Stimulated activated CD4-positive, alpha-beta T cell treated with anti-CD3 and anti-CD28 coated beads, Interleukin-4, amount 100 ng/mL, for 24 hours (primary cell): ENCODE measurements around the gene ASGR2.
"Not testable (repeated sequence)": the region's sequence is repeated elsewhere in the genome, so short reads cannot be mapped to it uniquely, and the experiment has no call there.

Source experiments
- DNase-seq: peaks from one replicate; pipeline ENCODE4 v3.0.0-alpha.2; 2020

The ASGR2 gene, protein sequence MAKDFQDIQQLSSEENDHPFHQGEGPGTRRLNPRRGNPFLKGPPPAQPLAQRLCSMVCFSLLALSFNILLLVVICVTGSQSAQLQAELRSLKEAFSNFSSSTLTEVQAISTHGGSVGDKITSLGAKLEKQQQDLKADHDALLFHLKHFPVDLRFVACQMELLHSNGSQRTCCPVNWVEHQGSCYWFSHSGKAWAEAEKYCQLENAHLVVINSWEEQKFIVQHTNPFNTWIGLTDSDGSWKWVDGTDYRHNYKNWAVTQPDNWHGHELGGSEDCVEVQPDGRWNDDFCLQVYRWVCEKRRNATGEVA

DNA sequence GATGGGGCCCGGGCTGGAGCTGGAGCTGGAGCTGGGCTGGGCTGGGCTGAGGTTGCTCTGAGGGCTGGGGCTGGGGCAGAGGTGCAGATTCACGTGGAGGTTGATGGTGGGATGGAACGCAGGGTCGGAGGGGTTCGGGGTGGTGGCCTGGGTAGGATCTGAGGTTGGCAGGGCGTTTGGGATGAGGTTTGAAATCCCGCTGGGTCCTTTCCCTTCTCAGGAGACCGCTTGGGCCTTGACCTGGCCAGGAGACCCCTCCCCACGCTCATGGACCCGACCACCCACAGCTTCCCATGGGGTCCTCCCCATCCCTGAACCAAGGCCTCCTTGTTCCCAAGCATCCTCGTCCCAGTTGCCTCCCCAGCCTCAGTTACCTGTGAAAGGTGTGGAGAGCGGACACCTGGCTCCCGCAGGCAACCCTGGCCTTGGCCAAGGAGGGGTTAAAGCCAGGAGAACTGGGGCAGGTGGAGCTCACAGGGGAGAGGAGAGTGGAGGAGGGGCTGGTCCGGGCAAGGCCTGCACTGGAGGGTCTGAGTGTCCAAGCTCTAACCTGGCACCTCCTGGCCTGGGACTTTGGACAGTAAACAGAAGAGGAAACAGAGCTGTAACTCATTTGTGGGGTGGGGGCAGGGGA, at the start of gene ASGR2:
Gene ASGR2 (minus strand): TSS at position 582 of the 634 bp plus-strand sequence. CDS start 582 bp downstream, outside the sequence.
- DNase-seq, result no peak

DNA sequence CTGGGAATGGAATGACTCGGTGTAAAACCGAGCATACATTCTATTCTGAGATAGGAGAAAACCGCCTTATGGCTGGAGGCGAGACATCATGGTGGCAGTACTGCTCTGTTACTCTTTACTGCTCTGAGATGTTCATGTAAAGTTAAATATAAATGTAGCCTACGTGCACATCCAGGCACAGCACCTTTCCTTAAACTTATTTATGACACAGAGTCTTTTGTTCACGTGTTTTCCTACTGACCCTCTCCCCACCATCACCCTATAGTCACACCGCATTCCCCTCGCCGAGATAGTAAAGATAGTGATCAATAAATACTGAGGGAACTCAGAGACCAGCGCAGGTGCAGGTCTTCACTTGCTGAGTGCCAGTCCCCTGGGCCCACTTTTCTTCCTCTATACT, 44.9 kb upstream of the ASGR2 start:
- not testable (repeated sequence) for DNase-seq

DNA sequence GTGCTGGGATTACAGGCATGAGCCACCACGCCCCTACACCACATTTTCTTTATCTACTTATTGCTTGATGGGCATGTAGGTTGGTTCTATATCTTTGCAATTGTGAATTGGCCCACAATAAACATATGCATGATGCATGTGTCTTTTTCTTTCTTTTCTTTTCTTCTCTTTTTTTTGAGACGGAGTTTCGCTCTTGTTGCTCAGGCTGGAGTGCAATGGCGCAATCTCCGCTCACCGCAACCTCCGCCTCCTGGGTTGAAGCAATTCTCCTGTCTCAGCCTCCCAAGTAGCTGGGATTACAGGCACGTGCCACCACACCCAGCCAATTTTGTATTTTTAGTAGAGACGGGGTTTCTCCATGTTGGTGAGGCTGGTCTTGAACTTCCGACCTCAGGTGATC, 43.8 kb upstream of the ASGR2 start:
- not testable (repeated sequence) for DNase-seq

DNA sequence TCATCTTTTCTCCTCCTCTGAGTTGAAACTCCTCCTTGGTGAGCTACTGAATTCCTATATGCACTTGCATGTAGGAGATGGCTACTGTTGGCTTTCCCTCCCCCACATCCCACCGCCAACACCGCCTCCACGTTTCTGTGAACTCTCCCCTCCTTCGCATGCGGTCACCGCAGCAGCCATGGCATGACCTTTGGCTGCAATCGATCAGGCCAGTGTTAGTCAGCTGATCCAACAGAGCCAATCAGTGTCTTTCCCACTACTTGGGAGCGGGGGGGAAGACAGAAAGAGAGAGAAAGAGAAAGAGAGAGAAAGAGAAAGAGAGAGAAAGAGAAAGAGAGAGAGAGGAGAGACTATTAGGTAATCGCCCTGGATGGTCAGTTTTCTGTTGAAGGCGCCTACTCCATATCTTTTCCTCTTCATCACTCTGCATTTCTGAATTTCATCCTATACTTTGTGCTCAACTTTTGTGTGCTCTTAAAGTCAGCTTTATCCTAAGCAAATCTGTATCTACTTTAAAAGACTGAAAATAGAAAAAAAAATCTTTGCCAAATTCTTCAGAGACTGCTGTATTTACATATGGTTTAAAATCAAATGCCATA, 41.8 kb upstream of the ASGR2 start:
- no peak for DNase-seq

DNA sequence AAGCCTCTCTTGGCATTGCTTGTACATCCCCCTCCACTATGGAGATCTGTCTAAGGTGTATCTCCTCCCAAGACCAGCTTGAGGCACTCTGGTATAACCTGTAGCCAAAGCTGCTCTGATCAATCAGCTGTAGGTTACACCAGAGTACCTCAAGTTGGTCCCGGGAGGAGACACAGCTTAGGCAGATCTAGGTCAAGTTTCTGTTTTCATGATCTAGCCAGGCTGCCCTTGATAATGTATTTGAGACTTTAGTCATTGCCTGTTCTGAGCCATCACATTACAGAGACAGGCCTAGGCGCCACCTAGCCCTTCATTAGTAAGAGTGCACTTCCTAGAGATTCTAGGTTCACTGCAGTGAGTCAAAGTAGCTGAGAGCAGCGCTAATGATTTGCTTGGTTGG, 33.1 kb upstream of the ASGR2 start:
- DNase-seq, result no peak

DNA sequence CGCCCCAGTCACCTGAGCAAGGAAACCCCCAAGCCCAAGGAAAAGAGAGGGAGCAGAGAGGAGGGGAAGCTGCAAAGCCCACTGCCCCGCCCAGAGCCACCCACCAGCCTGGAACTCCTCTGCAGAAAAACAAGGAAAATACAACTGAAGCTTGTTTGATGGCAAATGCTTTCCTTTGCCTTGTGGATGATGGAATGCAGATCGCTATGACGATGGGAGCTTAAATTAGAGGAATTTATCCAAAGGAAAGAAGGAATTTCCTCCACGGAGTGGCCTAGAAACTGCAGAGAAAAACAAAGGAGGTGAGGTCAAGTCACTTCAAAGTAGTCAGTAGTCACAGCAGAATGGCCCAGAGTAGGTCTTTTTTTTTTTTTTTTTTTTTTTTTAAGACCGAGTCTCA, 31.5 kb upstream of the ASGR2 start:
- no peak for DNase-seq

DNA sequence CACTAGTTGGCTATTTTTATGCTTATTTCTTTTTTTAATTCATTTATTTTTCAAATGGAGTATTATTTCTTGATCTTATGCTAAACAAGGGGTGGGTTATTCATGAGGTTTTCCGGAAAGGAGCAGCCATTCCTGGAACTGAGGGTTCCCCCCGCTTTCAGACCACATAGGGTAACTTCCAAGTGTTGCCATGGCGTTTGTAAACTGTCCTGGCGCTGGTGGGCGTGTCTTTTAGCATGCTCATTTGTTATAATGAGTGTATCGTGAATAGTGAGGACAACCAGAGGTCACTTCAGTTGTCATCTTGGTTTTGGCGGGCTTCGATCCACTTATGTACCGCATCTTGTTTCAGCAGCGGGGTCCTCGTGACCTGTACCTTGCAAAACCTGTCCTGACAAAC, 29.6 kb upstream of the ASGR2 start:
- no peak for DNase-seq

DNA sequence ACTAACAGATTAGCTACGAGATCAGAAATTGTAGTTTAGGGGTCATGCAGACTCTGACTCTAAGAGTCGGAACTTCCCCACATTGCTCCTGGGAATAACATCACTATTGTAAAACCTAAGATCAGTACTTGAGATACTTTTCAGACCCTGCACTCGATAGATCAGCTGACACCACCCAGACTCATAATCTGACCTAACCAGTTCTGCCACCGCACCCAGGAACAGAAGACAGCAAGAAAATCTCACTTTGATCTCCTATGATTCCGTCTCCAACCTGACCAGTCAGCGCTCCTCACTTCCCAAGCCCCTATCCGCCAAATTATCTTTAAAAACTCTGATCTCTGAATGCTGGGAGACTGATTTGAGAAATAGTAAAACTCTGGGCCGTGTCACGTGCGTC, 27.2 kb upstream of the ASGR2 start:
- no peak for DNase-seq

DNA sequence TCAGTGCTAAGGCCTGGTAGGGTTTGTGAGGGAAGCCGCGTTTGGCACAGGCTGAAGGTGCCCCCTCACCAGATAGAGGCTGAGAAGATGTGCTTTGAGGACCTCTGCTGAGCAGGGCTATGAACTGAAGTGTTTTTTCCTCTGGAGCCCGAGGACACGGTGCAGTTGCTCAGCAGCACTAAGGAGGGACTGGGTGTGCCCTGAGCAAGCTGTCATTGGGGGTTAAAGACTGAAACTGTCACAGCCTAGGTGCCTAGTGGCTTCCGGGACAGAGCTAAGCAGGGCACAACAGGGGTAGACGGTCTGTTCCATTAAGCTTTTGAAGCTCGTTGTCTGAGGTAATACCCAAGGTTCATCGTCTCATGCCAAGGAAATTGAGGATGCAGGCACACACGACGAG, 24.8 kb upstream of the ASGR2 start:
- DNase-seq, result no peak

DNA sequence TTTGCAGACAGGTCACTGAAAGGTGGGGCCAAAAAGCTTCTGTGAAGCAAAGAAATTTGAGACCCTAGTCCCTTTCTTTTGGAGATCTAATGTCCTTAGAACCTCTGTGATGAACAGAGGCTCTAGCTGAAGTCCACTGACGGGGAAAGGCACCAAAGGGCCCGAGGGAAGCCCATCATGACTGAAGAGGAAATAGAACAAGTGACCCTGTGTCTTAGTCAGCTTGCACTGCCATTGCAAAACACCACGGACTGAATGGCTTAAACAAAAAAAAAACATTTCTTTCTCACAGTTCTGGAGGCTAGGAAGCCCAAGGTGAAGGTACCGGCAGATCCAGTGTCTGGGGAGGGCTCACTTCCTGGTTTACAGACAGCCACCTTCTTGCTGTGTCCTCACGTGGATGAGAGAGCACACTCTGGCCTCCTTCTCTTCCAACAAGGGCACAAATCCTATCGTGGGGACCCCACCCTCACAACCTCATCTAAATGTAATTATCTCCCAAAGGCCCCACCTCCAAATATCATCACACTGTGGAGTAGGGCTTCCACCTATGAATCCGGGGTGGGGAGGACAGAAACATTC, 24.3 kb upstream of the ASGR2 start:
- no peak for DNase-seq

DNA sequence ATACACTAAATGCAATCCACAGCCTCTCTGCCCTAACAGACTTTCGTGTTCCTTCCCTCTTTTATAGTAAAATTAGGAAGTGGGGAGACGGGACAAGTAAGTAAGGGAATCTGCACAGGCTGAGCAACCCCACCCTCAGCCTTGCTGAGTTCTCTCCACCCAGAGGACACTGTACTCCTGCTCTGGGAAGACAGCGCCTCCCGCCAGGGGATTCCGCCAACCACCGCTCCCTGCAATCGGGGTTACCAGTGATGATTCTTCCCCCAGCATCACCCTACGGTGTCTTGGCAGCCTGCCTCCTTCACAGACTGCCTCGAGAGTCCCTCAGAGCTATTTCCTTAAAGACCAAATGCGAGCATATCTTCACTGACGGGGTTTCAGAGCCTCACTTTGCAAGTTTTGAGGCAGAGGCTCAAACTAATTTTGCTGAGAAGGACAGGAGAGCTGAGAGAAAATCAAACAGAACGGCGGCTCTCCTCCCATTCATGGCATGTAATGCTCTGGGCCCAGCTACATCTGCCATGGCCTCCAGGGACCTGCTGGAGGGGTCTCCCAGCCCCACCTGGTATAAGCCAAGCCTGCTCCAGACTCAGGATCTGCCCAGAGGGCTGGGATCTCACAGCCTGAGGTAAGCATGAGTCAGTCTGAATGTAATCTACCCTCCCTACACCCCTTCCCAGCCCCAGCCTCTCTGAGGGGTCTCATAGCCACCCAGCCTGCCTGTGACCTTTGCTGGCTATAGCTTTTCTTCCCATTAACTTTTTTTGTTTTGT, 22.7 kb upstream of the ASGR2 start:
- no peak for DNase-seq

DNA sequence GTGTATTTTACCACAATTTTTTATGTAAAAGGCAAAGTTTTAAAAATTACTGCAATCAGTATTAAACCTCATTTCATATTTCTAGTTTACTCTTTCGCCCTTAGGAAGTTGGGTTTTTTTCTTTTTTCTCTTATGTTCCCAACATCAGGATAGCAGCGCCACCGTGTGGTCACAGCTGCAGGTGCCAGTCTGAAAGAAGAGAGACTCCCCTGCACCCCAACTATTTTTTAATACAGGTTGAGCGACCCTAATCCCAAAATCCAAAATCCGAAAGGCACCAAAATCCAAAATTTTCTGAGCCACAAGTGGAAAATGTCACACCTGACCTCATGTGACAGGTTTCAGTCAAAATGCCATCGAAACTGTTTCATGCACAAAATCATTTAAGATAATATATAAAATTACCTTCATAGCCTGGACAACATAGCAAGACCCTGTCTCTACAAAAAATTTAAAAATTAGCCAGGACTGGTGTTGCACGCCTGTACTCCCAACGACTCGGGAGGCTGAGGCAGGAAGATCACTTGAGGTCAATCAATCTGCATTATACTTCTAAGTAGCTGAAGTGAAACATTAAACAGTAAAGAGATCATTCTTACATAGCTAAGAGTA, 21.8 kb upstream of the ASGR2 start:
- peak; percentile 84 for DNase-seq

DNA sequence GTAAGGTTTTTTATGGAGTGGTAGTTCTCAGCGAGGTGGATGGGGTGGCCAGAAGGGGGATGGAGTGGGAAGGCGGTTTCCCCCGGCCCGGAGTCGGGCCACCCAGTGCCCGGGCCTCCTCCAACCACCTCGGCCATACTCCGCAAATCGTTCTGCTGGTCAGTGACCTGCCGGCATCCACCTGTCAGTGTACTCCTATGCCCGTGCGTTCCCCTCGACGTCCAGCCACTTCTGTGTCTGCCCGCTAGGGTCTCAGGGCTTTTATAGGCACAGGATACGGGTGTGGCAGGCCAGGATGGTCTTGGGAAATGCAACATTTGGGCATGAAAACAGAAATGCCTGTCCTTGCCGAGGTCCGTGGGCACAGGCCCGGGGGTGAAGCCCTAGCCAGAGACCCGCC, 19.3 kb upstream of the ASGR2 start:
- DNase-seq, result no peak

DNA sequence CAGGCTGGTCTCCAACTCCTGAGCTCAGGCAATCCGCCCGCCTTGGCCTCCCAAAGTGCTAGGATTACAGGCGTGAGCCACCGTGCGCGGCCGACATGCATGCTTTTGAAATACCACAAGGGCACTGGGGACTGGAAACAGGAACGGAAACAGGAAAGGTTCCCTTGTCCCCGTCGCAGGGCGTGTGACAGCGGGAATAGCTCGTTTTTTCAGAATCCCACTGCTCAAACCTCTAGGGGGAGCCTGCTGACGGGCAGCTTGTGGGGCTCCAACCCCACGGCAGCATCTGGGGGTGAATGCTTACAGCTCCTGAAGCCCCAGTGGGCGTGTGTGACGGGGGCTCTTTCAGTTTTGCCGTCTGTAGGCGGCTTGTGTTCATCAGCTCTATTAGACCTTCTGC, 18.8 kb upstream of the ASGR2 start:
- DNase-seq, result peak; percentile 40

DNA sequence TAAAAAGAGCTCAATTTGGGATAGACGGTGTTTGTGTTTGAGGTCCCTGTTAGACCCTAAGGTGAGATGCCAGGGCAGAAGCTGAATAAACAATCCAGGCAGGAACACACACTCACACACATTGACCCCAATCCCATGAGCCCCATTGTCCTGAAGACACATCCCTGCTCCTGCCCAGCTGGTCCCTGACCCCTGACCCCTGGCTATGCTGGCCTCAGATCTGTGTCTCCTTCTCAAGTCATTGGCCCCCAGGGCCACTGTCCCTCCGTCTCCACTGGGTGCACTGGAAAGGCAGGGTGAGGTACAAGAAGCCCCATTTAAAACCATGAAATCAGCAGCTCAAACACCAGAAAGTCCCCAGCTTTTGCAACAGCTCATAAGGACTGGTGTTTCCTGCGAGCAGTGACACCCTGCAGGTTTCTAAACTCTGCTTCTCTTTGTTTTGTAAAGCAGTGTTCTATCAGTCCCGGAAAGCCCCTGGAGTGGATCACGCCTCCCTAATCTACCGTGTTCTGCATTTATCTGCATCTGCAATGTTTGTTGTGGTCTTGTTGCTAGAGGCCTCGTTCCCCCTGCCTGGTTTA, 18.0 kb upstream of the ASGR2 start:
- DNase-seq, result peak; percentile 65

DNA sequence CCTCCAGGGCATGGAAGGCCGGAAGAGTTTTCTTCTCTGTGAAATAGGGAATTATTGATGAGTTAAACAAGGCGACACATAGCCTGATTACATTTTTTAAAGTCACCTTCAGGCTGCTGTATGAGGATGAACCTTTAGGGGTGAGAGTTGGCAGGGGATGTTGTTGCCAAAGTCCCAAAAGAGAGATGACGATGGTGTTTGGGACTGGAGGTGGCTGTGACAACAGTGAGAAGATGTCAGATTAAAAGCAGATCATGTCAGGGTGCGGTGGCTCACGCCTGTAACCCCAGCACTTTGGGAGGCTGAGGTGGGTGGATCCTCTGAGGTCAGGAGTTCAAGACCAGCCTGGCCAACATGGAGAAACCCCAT, 16.8 kb upstream of the ASGR2 start:
- no peak for DNase-seq

DNA sequence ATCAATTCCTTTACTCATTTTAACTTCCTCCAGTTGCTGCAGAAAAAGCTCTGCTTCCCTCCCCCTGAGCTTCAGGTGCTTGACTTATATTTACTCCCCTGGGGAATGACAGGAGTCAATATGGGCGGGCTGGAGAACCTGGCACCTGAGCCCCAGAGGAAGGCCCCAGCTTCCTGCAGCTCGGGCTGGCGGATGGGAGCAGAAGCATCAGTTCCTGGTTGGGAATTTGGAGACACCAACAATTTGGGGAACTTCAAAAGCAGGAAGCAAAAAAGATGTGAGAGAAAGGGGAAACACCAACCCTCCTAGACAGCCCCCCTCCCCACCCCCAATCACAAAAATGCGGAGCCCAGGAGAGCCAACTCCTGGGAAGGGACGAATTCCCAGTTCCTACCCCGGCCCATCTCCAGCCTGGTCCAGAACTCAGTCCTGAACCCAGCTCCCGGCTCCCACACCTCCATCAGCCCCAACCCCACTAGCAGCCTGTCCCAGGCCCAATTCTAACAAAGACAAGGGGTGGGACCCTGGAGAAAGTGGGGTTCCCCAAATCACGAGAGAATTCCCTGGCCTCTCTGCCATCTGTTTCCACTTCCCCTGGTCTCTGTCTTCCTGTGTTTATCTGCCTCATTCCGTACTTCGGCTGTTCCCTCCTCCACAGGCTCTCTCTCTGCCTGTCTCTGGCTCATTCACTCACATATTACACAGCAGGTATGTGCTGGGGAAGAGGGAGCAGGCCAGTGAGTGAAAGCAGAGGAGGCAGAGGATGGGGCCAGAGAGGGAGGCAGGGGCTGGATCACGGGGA, 16.2 kb upstream of the ASGR2 start:
- no peak for DNase-seq

DNA sequence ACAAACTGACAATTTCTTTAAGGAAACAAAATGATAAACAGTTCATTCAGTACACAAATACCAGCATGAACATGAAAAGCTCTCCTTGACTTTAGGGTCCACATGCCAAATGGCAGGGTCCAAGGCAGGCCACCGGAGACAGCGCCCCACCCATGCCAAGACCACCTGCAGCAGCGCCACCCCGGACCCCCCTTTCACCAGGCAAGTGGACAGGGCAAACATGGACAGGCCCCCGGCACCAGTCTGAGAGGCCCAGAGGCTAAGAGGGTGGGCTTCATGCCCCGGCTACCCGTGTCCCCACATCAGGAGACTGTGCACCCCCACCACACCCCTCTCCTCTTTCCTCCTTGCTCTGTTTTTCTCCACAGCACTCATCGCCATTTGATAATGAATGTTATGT, 14.7 kb upstream of the ASGR2 start:
- DNase-seq, result no peak

DNA sequence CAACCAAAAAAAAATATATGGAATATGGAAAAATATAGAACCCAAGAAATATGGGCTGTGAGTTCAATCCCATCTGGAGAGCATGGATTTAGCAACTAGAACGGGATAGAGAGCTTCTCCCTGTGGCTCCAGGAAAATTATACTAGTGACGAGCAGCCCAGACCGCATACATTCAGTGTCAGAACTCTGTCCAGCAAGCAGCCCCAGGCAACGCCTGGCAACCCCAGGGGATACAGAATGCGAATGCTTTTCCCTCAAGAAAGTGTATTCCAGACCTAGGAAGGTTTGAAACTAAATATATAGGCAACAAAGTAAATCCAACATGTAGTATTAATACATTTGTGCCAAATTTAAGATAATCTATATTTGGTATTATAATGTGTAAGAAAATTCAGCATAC, 13.5 kb upstream of the ASGR2 start:
- DNase-seq, result no peak

DNA sequence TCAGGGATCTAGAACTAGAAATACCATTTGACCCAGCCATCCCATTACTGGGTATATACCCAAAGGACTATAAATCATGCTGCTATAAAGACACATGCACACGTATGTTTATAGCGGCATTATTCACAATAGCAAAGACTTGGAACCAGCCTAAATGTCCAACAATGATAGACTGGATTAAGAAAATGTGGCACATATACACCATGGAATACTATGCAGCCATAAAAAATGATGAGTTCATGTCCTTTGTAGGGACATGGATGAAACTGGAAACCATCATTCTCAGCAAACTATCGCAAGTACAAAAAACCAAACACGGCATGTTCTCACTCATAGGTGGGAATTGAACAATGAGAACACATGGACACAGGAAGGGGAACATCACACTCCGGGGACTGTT, 12.9 kb upstream of the ASGR2 start:
- DNase-seq, result not testable (repeated sequence)

DNA sequence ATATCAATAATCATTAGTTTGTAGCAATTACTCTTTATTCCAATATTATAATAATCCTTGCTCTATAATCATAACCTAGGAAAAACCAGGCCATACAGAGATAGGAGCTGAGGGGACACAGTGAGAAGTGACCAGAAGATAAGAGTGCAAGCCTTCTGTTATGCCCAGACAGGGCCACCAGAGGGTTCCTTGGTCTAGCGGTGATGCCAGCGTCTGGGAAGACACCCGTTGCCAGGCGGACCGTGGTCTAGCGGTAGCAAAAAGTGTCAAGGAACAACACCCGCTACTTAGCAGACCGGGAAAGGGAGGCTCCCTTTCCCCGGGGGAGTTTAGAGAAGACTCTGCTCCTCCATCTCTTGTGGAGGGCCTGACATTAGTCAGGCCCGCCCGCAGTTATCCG, 11.8 kb upstream of the ASGR2 start:
- not testable (repeated sequence) for DNase-seq

DNA sequence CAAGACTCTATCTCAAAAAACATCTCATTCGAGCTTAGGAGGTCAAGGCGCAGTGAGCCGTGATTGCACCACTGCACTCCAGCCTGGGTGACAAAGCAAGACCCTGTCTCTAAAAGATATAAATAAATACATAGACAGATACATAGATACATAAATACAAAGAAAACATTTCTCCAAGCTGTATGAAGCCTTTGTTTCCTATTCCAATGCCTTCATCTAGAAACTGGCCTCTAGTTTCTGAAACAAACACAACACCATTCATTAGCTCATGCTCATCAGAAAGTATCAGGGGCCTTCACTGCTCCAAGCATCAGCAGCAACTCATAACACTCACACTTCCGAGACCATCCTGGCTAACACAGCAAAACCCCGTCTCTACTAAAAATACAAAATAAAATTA, 10.3 kb upstream of the ASGR2 start:
- DNase-seq, result no peak
